SU-DHL-6 (cell line): Measurements from ENCODE around the gene RPS15.

Experiments used
- H2AFZ ChIP-seq: fragments of 200-600 bp; sonication (generic); 2 replicates; pipeline ENCODE4 v1.6.1; 2014; ENCODE audit warnings: low read depth, mild to moderate bottlenecking, moderate library complexity, mixed read lengths, antibody characterized with exemption, low read length; ENCODE audit not compliant: severe bottlenecking
- H3F3A ChIP-seq: fragments of 200-600 bp; shearing (Covaris generic); 2 replicates; pipeline ENCODE4 v1.6.0; 2016; ENCODE audit warnings: antibody characterized with exemption, mild to moderate bottlenecking; ENCODE audit not compliant: insufficient read depth
- H3K27ac ChIP-seq: fragments of 200-600 bp; sonication (generic); 2 replicates; pipeline ENCODE4 v1.5.1; 2016; ENCODE audit warnings: low read depth, mild to moderate bottlenecking, low read length, moderate library complexity, mixed read lengths
- H3K27me3 ChIP-seq: fragments of 200-600 bp; sonication (generic), shearing (Covaris generic); 2 replicates; pipeline ENCODE4 v1.6.0; 2014; ENCODE audit warnings: mild to moderate bottlenecking, low read length
- H3K36me3 ChIP-seq: fragments of 200-600 bp; sonication (generic); 2 replicates; pipeline ENCODE4 v1.6.1; 2014; ENCODE audit warnings: mild to moderate bottlenecking, low read length, mixed read lengths
- H3K4me2 ChIP-seq: fragments of 300-600, 200-600 bp; shearing (Covaris generic), sonication (generic); 2 replicates; pipeline ENCODE4 v1.6.0; 2014; ENCODE audit warnings: low read length, low read depth, mild to moderate bottlenecking; ENCODE audit not compliant: poor library complexity, severe bottlenecking
- H3K4me3 ChIP-seq: fragments of 200-600 bp; sonication (generic); 2 replicates; pipeline ENCODE4 v1.5.1; 2014; ENCODE audit warnings: antibody characterized with exemption, low read length, mild to moderate bottlenecking, mixed read lengths; ENCODE audit not compliant: insufficient read depth, poor library complexity, severe bottlenecking
- H3K79me2 ChIP-seq: fragments of 200-600 bp; sonication (generic); 2 replicates; pipeline ENCODE4 v1.6.1; 2014; ENCODE audit warnings: mild to moderate bottlenecking, low read length, moderate library complexity; ENCODE audit not compliant: insufficient read depth
- H3K9ac ChIP-seq: fragments of 200-600 bp; sonication (generic); 2 replicates; pipeline ENCODE4 v1.7.0; 2014; ENCODE audit warnings: mild to moderate bottlenecking, low read length
- H3K9me2 ChIP-seq: fragments of 200-600 bp; sonication (generic); replicated peaks from 2 replicates; pipeline ENCODE4 v1.6.1; 2014; ENCODE audit warnings: low read length; ENCODE audit not compliant: insufficient read depth
- H3K9me3 ChIP-seq: fragments of 200-600 bp; sonication (generic); 2 replicates; pipeline ENCODE4 v1.6.1; 2014; ENCODE audit warnings: low read length, mixed read lengths; ENCODE audit not compliant: insufficient read depth
- H4K20me1 ChIP-seq: fragments of 200-600 bp; sonication (generic); 2 replicates; pipeline ENCODE4 v1.6.1; 2014; ENCODE audit warnings: low read depth, mild to moderate bottlenecking, antibody characterized with exemption, low read length, moderate library complexity, mixed read lengths
- CTCF ChIP-seq: fragments of 200-600 bp; sonication (generic); IDR thresholded peaks from one replicate; pipeline ENCODE4 v1.5.1; 2017; ENCODE audit warnings: antibody characterized with exemption, mild to moderate bottlenecking, low read length, moderate library complexity; ENCODE audit not compliant: insufficient read depth, poor library complexity, severe bottlenecking
- EZH2phosphoT487 ChIP-seq: fragments of 200-600 bp; sonication (generic), shearing (Covaris generic); conservative IDR thresholded peaks from 2 replicates; pipeline ENCODE4 v1.6.1; 2018; ENCODE audit warnings: mild to moderate bottlenecking, antibody characterized with exemption, low read length, moderate library complexity, mixed read lengths

RPS15 gene

GRCh38 chr19:1409204-1410005 is 28.8 kb upstream of the RPS15 start:
- Histone ChIP-seq H3K27ac (no peak overlapping the region), H3K4me2 (peak overlapping the region; percentile 79), H3K9me2 (no peaks in the 10 kb centered on the region), H4K20me1 (peaks cover 21% of the 10 kb centered on the region; the same call in 1 of the 2 replicates), H3F3A (0 out of 2 replicates have a peak, but pooled peaks cover 6% of the 10 kb centered on the region), H3K79me2 (peaks cover 67% of the 10 kb centered on the region), H3K36me3 (0 out of 2 replicates have a peak, but pooled peaks cover 3% of the 10 kb centered on the region), H3K9me3 (no peaks in the 10 kb centered on the region), H2AFZ (no peak overlapping the region), H3K9ac (peak overlapping the region; percentile 100), H3K27me3 (no peaks in the 10 kb centered on the region), H3K4me3 (peak overlapping the region; percentile 93)
- TF ChIP-seq EZH2phosphoT487 = no peak
- TF ChIP-seq CTCF = no peak

- Histone ChIP-seq H3K79me2 (peaks cover 76% of the 10 kb centered on the region), H3K9ac (peak overlapping the region; percentile 100), H2AFZ (no peak overlapping the region), H4K20me1 (peaks cover 27% of the 10 kb centered on the region; the same call in 1 of the 2 replicates), H3F3A (0 out of 2 replicates have a peak, but pooled peaks cover 6% of the 10 kb centered on the region), H3K4me2 (peak overlapping the region; percentile 79), H3K27ac (no peak overlapping the region), H3K4me3 (peak overlapping the region; percentile 93), H3K9me2 (no peaks in the 10 kb centered on the region), H3K9me3 (no peaks in the 10 kb centered on the region), H3K36me3 (0 out of 2 replicates have a peak, but pooled peaks cover 3% of the 10 kb centered on the region), H3K27me3 (no peaks in the 10 kb centered on the region)
- TF ChIP-seq CTCF (no peak), EZH2phosphoT487 (no peak)
Measured at GRCh38 chr19:1410136-1410786, 27.9 kb upstream of the RPS15 start.

GRCh38 chr19:1410789-1411188 is 27.4 kb upstream of the RPS15 start:
- TF ChIP-seq EZH2phosphoT487 (no peak), CTCF (no peak)
- 0 out of 2 replicates have a peak, but pooled peaks cover 6% of the 10 kb centered on the region for H3F3A ChIP-seq
- H3K79me2 ChIP-seq = peaks cover 81% of the 10 kb centered on the region
- H3K36me3 ChIP-seq = 0 out of 2 replicates have a peak, but pooled peaks cover 3% of the 10 kb centered on the region
- peak overlapping the region; percentile 100; the same call in 1 of the 2 replicates for H3K9ac ChIP-seq
- no peak overlapping the region for H3K4me3 ChIP-seq
- H4K20me1 ChIP-seq = peaks cover 27% of the 10 kb centered on the region; the same call in 1 of the 2 replicates
- no peak overlapping the region for H3K27ac ChIP-seq
- no peaks in the 10 kb centered on the region for H3K9me2 ChIP-seq
- H2AFZ ChIP-seq = no peak overlapping the region
- peak overlapping the region; percentile 79 for H3K4me2 ChIP-seq
- no peaks in the 10 kb centered on the region for H3K9me3 ChIP-seq
- no peaks in the 10 kb centered on the region for H3K27me3 ChIP-seq
